Measurements from ENCODE around the gene SYT1. TPM values are rescaled to one million over a fixed set of nuclear protein-coding genes. Genes with fewer than 3 reads are reported as not detected.

Gene SYT1
- total and polyA plus RNA-seq, 9 donors: 0.45 to 18.3 (median 9.7) TPM

GRCh38 chr12:79380402-79380801 is 515.8 kb downstream of the SYT1 start:
- DNase-seq: no peak
- Histone ChIP-seq H3K36me3 (no peaks in the 10 kb centered on the region), H3K27me3 (no peaks in the 10 kb centered on the region), H3K4me3 (no peak overlapping the region), H3K4me1 (ENCODE audit: insufficient read depth) (no peaks in the 10 kb centered on the region), H3K9me3 (no peaks in the 10 kb centered on the region), H3K27ac (no peak overlapping the region)
- TF ChIP-seq CTCF (IDR thresholded peaks at IDR 0.05): no peak
- no peak for TF ChIP-seq POLR2A (IDR thresholded peaks at IDR 0.05)
- no peak for TF ChIP-seq EP300 (IDR thresholded peaks at IDR 0.05)
- 89 to 97% (median 94%) methylated on average over 2 of the region's 2 CpGs for WGBS, 3 donors
- intact Hi-C loops (cut with DNase I): no loop called here

GRCh38 chr12:79381248-79382208 is 517.0 kb downstream of the SYT1 start:
- H3K27me3 ChIP-seq: no peaks in the 10 kb centered on the region
- intact Hi-C loops (cut with DNase I): no loop called here
- H3K36me3 ChIP-seq: no peaks in the 10 kb centered on the region
- no peak for TF ChIP-seq CTCF (IDR thresholded peaks at IDR 0.05)
- TF ChIP-seq POLR2A (IDR thresholded peaks at IDR 0.05): no peak
- no peak for TF ChIP-seq EP300 (IDR thresholded peaks at IDR 0.05)
- DNase-seq: no peak
- H3K4me1 ChIP-seq (ENCODE audit: insufficient read depth): no peaks in the 10 kb centered on the region
- H3K27ac ChIP-seq: no peak overlapping the region
- WGBS, 3 donors: 66 to 72% (median 71%) methylated on average over 11 of the region's 11 CpGs
- no peak overlapping the region for H3K4me3 ChIP-seq
- no peaks in the 10 kb centered on the region for H3K9me3 ChIP-seq

- Histone ChIP-seq H3K36me3 (no peaks in the 10 kb centered on the region), H3K27ac (no peak overlapping the region), H3K9me3 (no peaks in the 10 kb centered on the region), H3K4me3 (no peak overlapping the region), H3K27me3 (no peaks in the 10 kb centered on the region), H3K4me1 (ENCODE audit: insufficient read depth) (no peaks in the 10 kb centered on the region)
- intact Hi-C loops (cut with DNase I): no loop called here
- no peak for DNase-seq
- TF ChIP-seq POLR2A (IDR thresholded peaks at IDR 0.05) (no peak), EP300 (IDR thresholded peaks at IDR 0.05) (no peak), CTCF (IDR thresholded peaks at IDR 0.05) (no peak)
- 73 to 82% (median 80%) methylated on average over 4 of the region's 4 CpGs for WGBS, 3 donors
Observed at GRCh38 chr12:79384551-79384950, 520.0 kb downstream of the SYT1 start.

DNA sequence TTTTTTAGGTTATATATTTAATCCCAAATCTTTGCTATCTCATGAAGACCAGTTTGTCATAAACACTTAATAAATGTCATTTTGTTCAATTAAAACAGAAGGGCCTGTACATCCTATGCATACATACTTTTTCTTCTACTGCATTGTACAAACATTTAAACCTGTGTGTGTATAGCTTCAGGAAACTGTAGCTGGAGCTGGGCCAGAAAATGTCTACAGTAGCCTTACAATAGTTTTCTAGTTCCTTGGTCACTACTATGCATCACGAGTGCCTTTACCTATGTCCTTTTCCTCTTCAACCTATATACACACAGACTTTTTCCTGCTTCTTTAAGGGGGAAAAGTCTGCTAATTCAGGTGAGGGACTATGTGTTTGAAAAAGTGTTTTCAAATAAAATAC is 523.4 kb downstream of the SYT1 start:
- H3K27ac ChIP-seq: no peak overlapping the region
- H3K9me3 ChIP-seq: no peaks in the 10 kb centered on the region
- no peaks in the 10 kb centered on the region for H3K27me3 ChIP-seq
- no peak for DNase-seq
- 84 to 91% (median 85%) methylated on average over 1 of the region's 1 CpG for WGBS, 3 donors
- no peaks in the 10 kb centered on the region for H3K36me3 ChIP-seq
- no peak overlapping the region for H3K4me3 ChIP-seq
- no peaks in the 10 kb centered on the region for H3K4me1 ChIP-seq (ENCODE audit: insufficient read depth)
- TF ChIP-seq POLR2A (IDR thresholded peaks at IDR 0.05): no peak
- TF ChIP-seq CTCF (IDR thresholded peaks at IDR 0.05): no peak
- TF ChIP-seq EP300 (IDR thresholded peaks at IDR 0.05): no peak
- intact Hi-C loops (cut with DNase I): no loop called here
